ENCODE measurements around the gene GPS1.

- TF ChIP-seq CTCF (IDR thresholded peaks at IDR 0.05; ENCODE audit: insufficient read depth, low read depth, low read length) (no peak), EZH2 (IDR thresholded peaks at IDR 0.05; ENCODE audit: insufficient read depth, low read length) (no peak)
These were observed 1.4 kb downstream of the GPS1 start for GRCh38 chr17:82053130-82053529.
